ENCODE data around the gene ATP6V1D. TPM values are rescaled to one million over a fixed set of nuclear protein-coding genes. Genes with fewer than 3 reads are reported as not detected.
"Not testable (repeated sequence)": the region's sequence is repeated elsewhere in the genome, so short reads cannot be mapped to it uniquely, and the experiment has no call there.

Gene ATP6V1D
- 100 to 1,000 TPM in 1 of 2 donors, 10 to 100 TPM in 1; 75.6 to 103 TPM for total RNA-seq
- 68.0 TPM for polyA plus RNA-seq (ENCODE audit: insufficient read depth, low read depth, low replicate concordance)
- long read RNA-seq, donor 1, transcript ATP6V1D-201 (9 exons, 1,845 nt), result major isoform, 35 of 44 reads
- long read RNA-seq, donor 1, partial matches to known transcripts, result 5 of 44 reads
- long read RNA-seq, donor 1, other reads (novel, unspliced or antisense), result 0 of 44 reads
- long read RNA-seq, donor 2, transcript ATP6V1D-201 (9 exons, 1,845 nt), result major isoform, 26 of 28 reads
- long read RNA-seq, donor 2, partial matches to known transcripts, result 0 of 28 reads
- long read RNA-seq, donor 2, other reads (novel, unspliced or antisense), result 0 of 28 reads

DNA sequence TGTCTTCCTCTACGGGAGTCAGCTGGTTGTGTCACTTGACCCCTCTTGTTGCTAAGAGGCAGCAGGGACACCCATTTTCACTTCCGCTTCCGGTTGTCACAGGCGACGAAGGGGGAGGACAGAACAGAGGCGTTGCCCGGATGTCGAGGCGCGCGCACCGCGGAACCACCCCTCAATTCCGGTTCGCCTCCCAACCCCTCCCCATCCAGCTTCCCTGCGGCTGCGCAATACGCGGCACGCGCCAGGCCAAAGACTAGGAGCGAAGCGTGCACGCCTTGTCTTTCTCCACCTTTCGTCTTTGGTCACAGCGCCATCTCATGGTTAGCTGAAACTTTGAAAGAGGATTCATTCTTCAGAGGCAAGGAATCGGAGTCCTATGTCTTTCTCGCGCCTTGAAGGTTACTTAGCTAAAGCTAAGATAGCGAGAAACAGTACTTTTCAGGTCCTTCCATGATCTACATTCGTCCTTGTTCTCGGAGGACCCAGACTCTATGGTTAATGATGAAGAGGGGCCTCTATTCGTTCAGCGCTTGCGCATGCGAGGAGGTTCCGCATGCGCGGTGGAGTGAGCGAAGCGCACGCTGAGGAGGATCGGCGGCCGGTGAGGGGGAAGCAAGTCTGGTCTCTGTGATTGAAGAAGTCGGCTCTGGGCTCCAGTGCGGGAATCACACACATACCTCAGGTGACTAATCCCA, at the start of gene ATP6V1D, which contains the start of gene EIF2S1:
Gene ATP6V1D, minus strand, starts transcription at position 30 of the 695 bp plus-strand sequence. CDS start 106 bp downstream, outside the sequence.
Gene EIF2S1, plus strand, starts transcription at position 554 of the 695 bp plus-strand sequence. CDS start 4,440 bp downstream, outside the sequence.
- no peak for TF ChIP-seq POLR2A (IDR thresholded peaks at IDR 0.05)
- TF ChIP-seq, protein P1, sequence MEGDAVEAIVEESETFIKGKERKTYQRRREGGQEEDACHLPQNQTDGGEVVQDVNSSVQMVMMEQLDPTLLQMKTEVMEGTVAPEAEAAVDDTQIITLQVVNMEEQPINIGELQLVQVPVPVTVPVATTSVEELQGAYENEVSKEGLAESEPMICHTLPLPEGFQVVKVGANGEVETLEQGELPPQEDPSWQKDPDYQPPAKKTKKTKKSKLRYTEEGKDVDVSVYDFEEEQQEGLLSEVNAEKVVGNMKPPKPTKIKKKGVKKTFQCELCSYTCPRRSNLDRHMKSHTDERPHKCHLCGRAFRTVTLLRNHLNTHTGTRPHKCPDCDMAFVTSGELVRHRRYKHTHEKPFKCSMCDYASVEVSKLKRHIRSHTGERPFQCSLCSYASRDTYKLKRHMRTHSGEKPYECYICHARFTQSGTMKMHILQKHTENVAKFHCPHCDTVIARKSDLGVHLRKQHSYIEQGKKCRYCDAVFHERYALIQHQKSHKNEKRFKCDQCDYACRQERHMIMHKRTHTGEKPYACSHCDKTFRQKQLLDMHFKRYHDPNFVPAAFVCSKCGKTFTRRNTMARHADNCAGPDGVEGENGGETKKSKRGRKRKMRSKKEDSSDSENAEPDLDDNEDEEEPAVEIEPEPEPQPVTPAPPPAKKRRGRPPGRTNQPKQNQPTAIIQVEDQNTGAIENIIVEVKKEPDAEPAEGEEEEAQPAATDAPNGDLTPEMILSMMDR (IDR thresholded peaks at IDR 0.05), result peak; percentile 94 to 99 (median 99)
- Histone ChIP-seq H3K36me3 (ENCODE audit: low read depth, missing control alignments) (no peaks in the 10 kb centered on the region), H3K9me3 (no peaks in the 10 kb centered on the region), H3K27me3 (no peaks in the 10 kb centered on the region), H3K4me3 (peak within 1 kb of the TSS; percentile 73 to 92), H3K4me1 (peaks cover 28% of the 10 kb centered on the region), H3K27ac (peak within 1 kb of the TSS; percentile 87 to 95)
- DNase-seq, result peak; percentile 99
- intact Hi-C loops (cut with DNase I; ENCODE audit: low total_unique reads), result loop anchor here (5.0 kb wide), 1 partner anchor 118 kb away; the partner anchor contains the start of gene PALS1
- 0 to 1% methylated on average over 27 to 47 of the region's 47 CpGs for WGBS, 2 donors

GRCh38 chr14:67408122-67408801, 48.7 kb upstream of the ATP6V1D start:
- DNase-seq; H3K36me3 ChIP-seq (ENCODE audit: low read depth, missing control alignments); intact Hi-C loops (cut with DNase I; ENCODE audit: low total_unique reads); H3K9me3 ChIP-seq; H3K4me1 ChIP-seq; H3K27me3 ChIP-seq; H3K4me3 ChIP-seq; H3K27ac ChIP-seq: not testable (repeated sequence)
- WGBS, 2 donors, result 89 to 93% methylated on average over 7 of the region's 7 CpGs

DNA sequence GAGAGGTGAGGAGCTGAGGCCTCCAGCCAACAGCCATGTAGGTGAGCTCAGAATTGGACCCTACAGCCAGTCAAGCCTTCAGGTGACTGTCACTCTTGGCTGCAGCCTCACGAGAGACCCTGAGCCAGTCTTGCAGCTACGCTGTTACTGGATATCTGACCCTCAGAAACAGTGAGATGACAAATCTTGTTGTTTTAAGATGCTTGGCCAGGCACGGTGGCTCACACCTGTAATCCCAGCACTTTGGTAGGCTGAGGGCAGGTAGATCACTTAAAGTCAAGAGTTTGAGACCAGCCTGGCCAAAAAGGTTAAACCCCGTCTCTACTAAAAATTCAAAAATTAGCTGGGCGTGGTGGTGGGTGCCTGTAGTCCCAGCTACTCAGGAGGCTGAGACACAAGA, 46.2 kb upstream of the ATP6V1D start:
- Histone ChIP-seq H3K36me3 (ENCODE audit: low read depth, missing control alignments) (no peaks in the 10 kb centered on the region), H3K27me3 (no peaks in the 10 kb centered on the region), H3K27ac (no peak overlapping the region), H3K4me3 (no peak overlapping the region), H3K4me1 (no peaks in the 10 kb centered on the region), H3K9me3 (no peaks in the 10 kb centered on the region)
- intact Hi-C loops (cut with DNase I; ENCODE audit: low total_unique reads), result no loop called here
- DNase-seq, result no peak
- WGBS, 2 donors, result 91 to 93% methylated on average over 5 of the region's 5 CpGs
- no peak for TF ChIP-seq POLR2A (IDR thresholded peaks at IDR 0.05)
- TF ChIP-seq, protein P1 (IDR thresholded peaks at IDR 0.05), result no peak

GRCh38 chr14:67400434-67400833, 40.8 kb upstream of the ATP6V1D start:
- intact Hi-C loops (cut with DNase I; ENCODE audit: low total_unique reads), result no loop called here
- H3K27ac ChIP-seq, result no peak overlapping the region
- no peak overlapping the region for H3K4me3 ChIP-seq
- TF ChIP-seq POLR2A (IDR thresholded peaks at IDR 0.05), result no peak
- H3K9me3 ChIP-seq, result no peaks in the 10 kb centered on the region
- no peaks in the 10 kb centered on the region for H3K27me3 ChIP-seq
- peaks cover 2% of the 10 kb centered on the region for H3K4me1 ChIP-seq
- no peaks in the 10 kb centered on the region for H3K36me3 ChIP-seq (ENCODE audit: low read depth, missing control alignments)
- WGBS, 2 donors, result 75 to 88% methylated on average over 4 of the region's 4 CpGs
- no peak for DNase-seq

DNA sequence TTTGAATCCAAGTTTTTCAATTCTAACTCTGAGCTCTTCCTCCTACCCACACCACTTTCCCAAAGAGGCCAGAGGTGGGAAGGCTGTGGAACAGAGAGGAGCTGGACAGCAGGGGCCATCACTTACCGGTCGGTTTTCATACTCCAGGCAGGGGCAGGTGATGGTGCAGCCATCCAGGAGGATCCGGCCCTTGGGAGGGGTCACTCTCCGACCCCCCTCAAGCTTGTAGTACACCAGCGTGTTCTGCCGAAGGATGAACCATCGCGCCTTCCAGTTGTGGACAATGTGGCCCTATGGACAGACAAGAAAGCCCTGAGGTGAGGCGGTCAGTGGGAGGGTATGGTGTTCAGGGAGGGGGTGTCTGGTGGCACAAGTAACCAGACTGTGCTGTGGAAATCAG, 37.9 kb upstream of the ATP6V1D start:
- 97 to 100% methylated on average over 8 to 9 of the region's 9 CpGs for WGBS, 2 donors
- intact Hi-C loops (cut with DNase I; ENCODE audit: low total_unique reads), result no loop called here
- TF ChIP-seq POLR2A (IDR thresholded peaks at IDR 0.05), result no peak
- TF ChIP-seq, protein P1 (IDR thresholded peaks at IDR 0.05), result no peak
- Histone ChIP-seq H3K4me1 (peaks cover 8% of the 10 kb centered on the region), H3K4me3 (no peak overlapping the region), H3K9me3 (no peaks in the 10 kb centered on the region), H3K36me3 (ENCODE audit: low read depth, missing control alignments) (no peaks in the 10 kb centered on the region), H3K27me3 (no peaks in the 10 kb centered on the region), H3K27ac (no peak overlapping the region)
- no peak for DNase-seq
